Stimulated activated CD4-positive, alpha-beta T cell treated with anti-CD3 and anti-CD28 coated beads, Interleukin-4, amount 100 ng/mL, for 1 hour (primary cell): Measurements from ENCODE around the gene TMEM120B.
"Not testable (repeated sequence)": the region's sequence is repeated elsewhere in the genome, so short reads cannot be mapped to it uniquely, and the experiment has no call there.

Experiments
- DNase-seq: peaks from one replicate; pipeline ENCODE4 v3.0.0-alpha.2; 2020

The TMEM120B gene

DNA sequence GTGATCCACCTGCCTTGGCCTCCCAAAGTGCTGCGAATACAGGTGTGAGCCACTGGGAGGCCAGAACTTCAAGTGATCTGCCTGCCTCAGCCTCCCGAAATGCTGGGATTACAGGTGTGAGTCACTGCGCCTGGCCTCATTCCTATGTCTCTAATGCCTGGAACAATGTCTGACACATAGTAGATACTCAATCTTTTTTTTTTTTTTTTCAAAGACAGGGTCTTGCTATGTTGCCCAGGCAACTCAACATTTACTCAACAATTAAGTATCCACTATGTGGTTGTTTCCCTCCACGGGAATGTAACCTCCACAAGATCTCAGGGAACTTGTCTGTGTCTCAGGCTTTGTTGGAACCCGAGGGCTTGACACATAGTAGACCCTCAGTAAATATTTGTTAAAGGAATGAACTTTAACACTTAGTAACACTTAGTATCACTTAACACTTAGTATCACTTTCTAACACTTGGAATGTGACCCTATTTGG, 3.0 kb upstream of the TMEM120B start:
- no peak for DNase-seq

- DNase-seq, result no peak
Measured at GRCh38 chr12:121711361-121712189, 977 bp upstream of the TMEM120B start.

DNA sequence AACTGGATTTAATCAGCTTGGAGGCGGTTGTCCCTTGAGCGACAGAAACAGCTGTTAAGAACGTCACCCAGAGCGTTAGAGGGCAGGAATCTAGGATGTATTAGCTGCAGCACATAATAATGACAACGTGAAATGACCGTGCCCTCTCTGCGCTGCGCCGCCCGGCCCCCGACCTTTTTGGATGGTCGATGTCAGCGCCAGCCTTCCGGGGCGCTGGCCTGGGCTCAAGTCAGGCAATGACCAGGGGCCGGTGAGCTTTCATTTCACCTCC, 427 bp upstream of the TMEM120B start:
- DNase-seq, result peak; percentile 10

DNA sequence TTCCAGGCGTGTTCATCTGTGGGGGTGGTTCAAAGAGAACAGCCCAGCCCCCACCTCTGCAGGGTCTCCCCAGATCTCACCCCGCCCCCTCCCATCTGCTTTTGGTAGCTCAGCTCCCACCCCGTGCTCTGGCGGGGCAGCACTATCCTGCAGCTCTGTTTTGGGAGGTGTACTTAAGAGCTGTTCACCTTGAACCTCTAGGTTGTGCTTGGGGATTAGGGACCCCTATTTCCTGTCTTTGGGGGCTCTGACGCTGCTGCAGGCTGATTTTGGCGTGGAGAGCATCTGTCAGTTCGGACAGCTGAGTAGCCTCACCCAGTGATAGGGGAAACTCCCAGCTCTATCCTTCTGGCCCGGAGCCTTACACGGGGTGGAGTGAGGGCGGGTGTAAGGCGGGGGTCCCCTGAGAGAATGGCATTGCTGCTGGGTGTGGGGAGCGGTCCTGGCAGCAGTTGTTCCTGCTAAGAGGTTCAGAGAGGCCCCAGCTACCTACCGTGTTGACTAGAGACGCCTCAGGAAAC, 765 bp downstream of the TMEM120B start:
- DNase-seq, result no peak

DNA sequence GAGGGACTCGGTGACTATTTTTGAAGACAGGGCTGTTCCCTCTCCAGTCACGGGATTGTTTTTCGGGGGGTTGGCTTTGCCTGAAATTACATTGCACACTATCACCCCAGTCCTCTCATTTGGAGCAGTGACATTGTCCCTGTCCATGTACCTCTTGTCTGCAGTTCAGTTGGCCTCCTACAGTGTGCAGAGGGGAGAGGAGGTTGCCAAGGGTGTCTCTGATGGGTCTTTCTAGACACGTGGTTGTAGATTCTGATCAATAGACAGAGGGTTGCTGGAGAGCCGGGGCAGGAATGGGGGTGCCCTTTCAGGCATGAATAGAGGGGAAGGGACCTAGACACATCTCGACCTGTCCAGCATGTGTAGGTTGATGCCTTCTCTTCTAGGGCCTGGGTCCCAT, 1.2 kb downstream of the TMEM120B start:
- DNase-seq, result no peak

GRCh38 chr12:121715055-121715454, 2.5 kb downstream of the TMEM120B start:
- DNase-seq, result not testable (repeated sequence)

- DNase-seq, result no peak
Measured at GRCh38 chr12:121715862-121716435, 3.4 kb downstream of the TMEM120B start.

- no peak for DNase-seq
Measured at GRCh38 chr12:121717041-121717699, 4.6 kb downstream of the TMEM120B start.

GRCh38 chr12:121718653-121719239, 6.2 kb downstream of the TMEM120B start:
- no peak for DNase-seq

GRCh38 chr12:121719926-121720414, 7.4 kb downstream of the TMEM120B start:
- no peak for DNase-seq

DNA sequence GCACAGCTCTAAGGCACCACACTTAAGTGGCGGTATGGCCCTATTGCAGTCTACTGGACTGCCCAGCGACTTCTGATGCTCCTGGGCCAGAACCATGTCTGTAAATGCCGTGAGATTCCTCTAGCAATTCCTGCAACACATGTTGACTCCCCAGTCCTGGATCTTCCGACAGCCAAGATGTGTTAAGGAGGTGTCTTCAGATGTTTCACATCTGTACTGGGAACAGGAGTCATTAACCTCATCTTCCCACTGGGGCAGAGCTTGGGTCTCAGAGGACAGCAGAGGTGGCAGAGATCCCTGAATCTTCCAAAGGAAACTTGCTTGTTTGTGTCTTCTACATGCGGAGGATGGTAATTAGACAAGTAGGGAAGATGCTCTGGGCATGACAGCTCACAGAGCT, 8.2 kb downstream of the TMEM120B start:
- DNase-seq, result no peak

DNA sequence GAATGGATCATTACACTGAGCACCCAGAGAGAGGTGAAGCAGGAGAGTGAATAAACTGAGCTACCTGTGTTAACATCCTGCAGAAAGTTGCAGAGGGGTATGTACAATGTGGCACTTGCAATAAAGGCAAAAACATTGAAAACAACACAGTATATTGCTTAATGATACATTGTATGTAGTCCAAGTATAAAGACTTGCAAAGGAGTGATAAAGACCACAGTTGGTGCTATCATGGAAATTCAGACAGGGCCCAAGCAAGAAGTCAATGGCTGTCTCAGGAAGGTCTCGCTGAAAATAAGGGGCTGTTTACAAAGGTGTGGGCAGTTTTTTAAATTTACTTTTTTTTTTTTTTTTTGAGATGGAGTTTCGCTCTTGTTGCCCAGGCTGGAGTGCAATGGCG, 10.0 kb downstream of the TMEM120B start:
- no peak for DNase-seq

GRCh38 chr12:121723200-121723599, 10.6 kb downstream of the TMEM120B start:
- DNase-seq, result no peak

- no peak for DNase-seq
Measured at GRCh38 chr12:121724925-121725324, 12.4 kb downstream of the TMEM120B start.

GRCh38 chr12:121725423-121725822, 12.9 kb downstream of the TMEM120B start:
- no peak for DNase-seq

DNA sequence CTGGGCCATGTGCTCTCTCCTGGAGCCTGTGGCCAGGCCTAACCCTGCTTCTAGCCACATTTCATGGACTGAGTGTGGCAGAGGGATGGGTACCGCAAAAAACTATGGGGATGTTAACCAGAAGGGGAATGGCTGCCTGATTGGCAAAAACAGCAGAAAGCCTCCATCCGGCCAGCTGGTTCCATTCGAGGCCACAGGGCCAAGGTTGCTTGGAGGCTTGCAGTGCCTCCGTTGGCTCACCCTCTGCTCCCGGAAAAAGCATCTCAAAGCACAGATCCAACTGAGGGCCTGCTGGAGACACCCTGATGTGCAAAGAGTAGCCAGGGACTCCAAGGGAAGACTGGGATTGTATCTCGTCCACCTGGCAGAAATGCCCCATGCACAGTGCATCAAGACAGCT, 16.5 kb downstream of the TMEM120B start:
- DNase-seq, result no peak

GRCh38 chr12:121731473-121731872, 18.9 kb downstream of the TMEM120B start:
- no peak for DNase-seq

DNA sequence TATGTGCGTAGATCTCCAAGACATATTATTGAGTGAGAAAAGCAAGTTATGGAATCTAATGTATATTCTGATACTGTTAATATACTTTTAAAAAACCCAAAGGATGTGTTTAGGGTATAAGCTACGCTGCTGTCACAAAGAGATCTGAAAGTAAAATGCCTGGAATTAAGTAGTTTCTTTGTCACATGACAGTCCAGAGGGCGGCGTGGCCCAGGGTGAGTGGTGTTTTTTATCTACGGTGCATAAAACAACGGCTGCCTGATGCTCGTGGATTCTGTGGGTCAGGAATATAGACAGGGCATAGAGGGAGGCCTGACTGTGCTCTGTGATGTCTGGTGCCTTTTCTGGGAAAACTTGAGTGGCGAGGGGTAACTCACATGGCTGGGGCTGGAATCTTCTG, 21.3 kb downstream of the TMEM120B start:
- no peak for DNase-seq

- no peak for DNase-seq
Measured at GRCh38 chr12:121738340-121738858, 25.8 kb downstream of the TMEM120B start.

GRCh38 chr12:121740847-121741246, 28.3 kb downstream of the TMEM120B start:
- no peak for DNase-seq

DNA sequence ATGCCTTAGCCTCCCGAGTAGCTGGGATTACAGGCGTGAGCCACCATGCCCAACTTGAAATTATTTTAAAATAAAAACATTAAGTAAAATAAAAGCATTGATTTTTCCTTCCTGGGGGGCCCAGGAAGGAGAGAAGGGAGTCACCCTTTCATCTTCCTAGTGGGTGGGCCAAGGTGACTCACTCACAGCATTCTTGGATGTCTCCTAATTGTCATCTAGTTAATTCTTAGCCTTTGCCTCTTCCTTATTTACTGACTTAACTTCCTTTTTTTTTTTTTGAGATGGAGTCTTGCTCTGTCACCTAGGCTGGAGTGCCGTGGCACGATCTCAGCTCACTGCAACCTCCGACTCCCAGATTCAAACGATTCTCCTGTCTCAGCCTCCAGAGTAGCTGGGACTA, 29.2 kb downstream of the TMEM120B start:
- DNase-seq, result no peak

GRCh38 chr12:121745545-121745944, 33.0 kb downstream of the TMEM120B start:
- DNase-seq, result not testable (repeated sequence)

DNA sequence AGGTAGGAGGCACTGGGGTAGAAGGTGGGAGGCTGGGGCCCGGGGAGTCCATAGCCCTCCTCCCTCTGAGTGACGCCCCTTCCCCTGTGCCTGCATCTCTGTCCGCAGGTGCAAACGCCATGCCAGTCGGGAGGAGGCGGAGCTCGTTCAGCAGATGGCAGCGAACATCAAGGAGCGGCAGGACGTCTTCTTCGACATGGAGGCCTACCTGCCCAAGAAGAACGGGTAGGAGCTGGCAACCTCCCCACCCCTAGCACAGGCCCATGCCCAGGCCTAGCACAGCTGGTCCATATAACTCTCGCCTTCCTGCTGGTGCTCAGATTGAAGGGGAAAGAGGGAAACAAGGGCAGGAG, 35.6 kb downstream of the TMEM120B start:
- no peak for DNase-seq
